ENCODE data around the gene ATP2C2. TPM values are rescaled to one million over a fixed set of nuclear protein-coding genes. Genes with fewer than 3 reads are reported as not detected.

ATP2C2 gene
- total RNA-seq, 1 donor from 2014 or later, result 17.9 TPM

GRCh38 chr16:84379008-84379708, 10.8 kb downstream of the ATP2C2 start:
- Histone ChIP-seq H3K27me3 (ENCODE audit: control insufficient read depth, insufficient read depth, low read length) (peaks cover 10% of the 10 kb centered on the region), H3K4me3 (ENCODE audit: low read depth, low read length) (no peak overlapping the region), H3K36me3 (ENCODE audit: control insufficient read depth, insufficient read depth, low read length) (no peaks in the 10 kb centered on the region)
- TF ChIP-seq, protein P1, sequence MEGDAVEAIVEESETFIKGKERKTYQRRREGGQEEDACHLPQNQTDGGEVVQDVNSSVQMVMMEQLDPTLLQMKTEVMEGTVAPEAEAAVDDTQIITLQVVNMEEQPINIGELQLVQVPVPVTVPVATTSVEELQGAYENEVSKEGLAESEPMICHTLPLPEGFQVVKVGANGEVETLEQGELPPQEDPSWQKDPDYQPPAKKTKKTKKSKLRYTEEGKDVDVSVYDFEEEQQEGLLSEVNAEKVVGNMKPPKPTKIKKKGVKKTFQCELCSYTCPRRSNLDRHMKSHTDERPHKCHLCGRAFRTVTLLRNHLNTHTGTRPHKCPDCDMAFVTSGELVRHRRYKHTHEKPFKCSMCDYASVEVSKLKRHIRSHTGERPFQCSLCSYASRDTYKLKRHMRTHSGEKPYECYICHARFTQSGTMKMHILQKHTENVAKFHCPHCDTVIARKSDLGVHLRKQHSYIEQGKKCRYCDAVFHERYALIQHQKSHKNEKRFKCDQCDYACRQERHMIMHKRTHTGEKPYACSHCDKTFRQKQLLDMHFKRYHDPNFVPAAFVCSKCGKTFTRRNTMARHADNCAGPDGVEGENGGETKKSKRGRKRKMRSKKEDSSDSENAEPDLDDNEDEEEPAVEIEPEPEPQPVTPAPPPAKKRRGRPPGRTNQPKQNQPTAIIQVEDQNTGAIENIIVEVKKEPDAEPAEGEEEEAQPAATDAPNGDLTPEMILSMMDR (IDR thresholded peaks at IDR 0.05; ENCODE audit: insufficient read depth, low read length, poor library complexity, severe bottlenecking), result no peak
- DNase-seq (ENCODE audit: low read depth), result no peak

DNA sequence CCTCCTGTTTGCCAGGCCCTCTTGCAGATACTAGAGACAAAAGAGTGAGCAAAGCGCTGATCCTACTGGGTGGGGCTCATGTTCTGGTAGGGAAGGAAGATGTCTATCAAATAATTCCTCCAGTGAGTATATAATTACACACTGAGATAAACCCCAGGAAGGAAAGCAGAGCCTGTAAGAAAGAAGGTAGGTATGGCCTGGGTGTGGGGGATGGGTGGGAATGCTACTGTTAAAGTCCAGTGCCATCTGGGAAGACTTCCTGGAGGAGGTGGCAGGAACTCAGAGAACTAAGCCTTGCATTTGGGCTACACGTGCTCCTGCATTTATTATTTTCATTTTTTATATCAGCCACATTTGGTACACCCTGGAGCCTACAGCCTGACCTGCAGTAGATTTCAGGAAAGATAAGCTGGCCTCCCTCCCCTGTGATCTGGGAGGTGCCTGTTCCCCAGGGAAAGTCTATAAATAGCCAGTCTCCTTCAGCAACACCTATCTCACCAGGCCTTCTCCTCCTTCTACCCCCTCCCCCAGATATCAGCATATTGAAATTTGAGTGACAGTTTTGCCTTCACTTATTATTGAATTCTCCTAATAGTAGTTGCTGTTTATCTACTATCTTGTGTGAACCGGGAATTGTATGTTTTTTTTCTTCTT, 11.5 kb downstream of the ATP2C2 start:
- no peak for DNase-seq (ENCODE audit: low read depth)

DNA sequence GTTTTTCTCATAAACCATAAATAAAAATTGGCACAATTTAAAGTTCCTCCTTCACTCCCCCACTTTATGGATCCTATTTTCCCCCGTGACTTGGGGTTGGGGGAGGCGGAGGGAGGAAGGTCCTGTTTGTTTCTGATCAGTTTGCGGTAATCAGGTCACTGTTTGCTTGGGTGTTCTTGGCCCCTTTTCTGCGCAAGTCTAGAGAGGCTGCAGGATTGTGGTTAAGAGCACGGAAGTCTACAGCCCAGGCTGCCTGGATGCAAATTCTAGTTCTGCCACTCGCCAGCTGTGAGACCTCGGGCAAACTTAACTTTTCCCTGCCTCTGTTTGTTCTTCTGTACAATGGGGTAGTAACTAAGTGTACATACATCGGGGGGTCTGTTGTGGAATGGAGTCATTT, 12.1 kb downstream of the ATP2C2 start:
- no peak overlapping the region for H3K4me3 ChIP-seq (ENCODE audit: low read depth, low read length)
- no peak for DNase-seq (ENCODE audit: low read depth)
- no peaks in the 10 kb centered on the region for H3K36me3 ChIP-seq (ENCODE audit: control insufficient read depth, insufficient read depth, low read length)
- TF ChIP-seq, protein P1 (IDR thresholded peaks at IDR 0.05; ENCODE audit: insufficient read depth, low read length, poor library complexity, severe bottlenecking), result no peak
- peaks cover 10% of the 10 kb centered on the region for H3K27me3 ChIP-seq (ENCODE audit: control insufficient read depth, insufficient read depth, low read length)

More for the DNA sequence above, 11.5 kb downstream of the ATP2C2 start:
- Histone ChIP-seq H3K4me3 (ENCODE audit: low read depth, low read length) (no peak overlapping the region), H3K36me3 (ENCODE audit: control insufficient read depth, insufficient read depth, low read length) (no peaks in the 10 kb centered on the region), H3K27me3 (ENCODE audit: control insufficient read depth, insufficient read depth, low read length) (peaks cover 10% of the 10 kb centered on the region)
- TF ChIP-seq, protein P1 (IDR thresholded peaks at IDR 0.05; ENCODE audit: insufficient read depth, low read length, poor library complexity, severe bottlenecking), result no peak

DNA sequence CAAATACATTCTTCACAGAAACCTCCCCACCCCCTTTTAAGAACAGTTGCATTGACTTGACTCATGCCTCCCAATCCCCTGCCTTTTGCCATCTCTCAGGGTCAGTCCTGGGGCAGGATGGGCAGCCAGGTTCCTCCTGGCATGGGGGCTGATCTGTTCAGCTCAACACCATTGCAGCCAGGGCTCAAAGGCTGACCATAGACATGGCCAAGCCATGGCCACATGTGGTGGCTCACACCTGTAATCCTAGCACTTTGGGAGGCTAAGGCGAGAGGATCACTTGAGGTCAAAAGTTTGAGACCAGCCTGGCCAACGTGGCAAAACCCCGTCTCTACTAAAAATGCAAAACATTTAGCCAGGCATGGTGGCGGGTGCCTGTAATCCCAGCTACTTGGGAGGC, 14.1 kb downstream of the ATP2C2 start:
- DNase-seq (ENCODE audit: low read depth), result no peak
- peaks cover 9% of the 10 kb centered on the region for H3K27me3 ChIP-seq (ENCODE audit: control insufficient read depth, insufficient read depth, low read length)
- no peaks in the 10 kb centered on the region for H3K36me3 ChIP-seq (ENCODE audit: control insufficient read depth, insufficient read depth, low read length)
- TF ChIP-seq, protein P1 (IDR thresholded peaks at IDR 0.05; ENCODE audit: insufficient read depth, low read length, poor library complexity, severe bottlenecking), result no peak
- no peak overlapping the region for H3K4me3 ChIP-seq (ENCODE audit: low read depth, low read length)

- H3K27me3 ChIP-seq (ENCODE audit: control insufficient read depth, insufficient read depth, low read length), result peaks cover 5% of the 10 kb centered on the region
- H3K4me3 ChIP-seq (ENCODE audit: low read depth, low read length), result no peak overlapping the region
- no peak for DNase-seq (ENCODE audit: low read depth)
- TF ChIP-seq, protein P1 (IDR thresholded peaks at IDR 0.05; ENCODE audit: insufficient read depth, low read length, poor library complexity, severe bottlenecking), result no peak
- H3K36me3 ChIP-seq (ENCODE audit: control insufficient read depth, insufficient read depth, low read length), result no peaks in the 10 kb centered on the region
Measured at GRCh38 chr16:84383106-84383505, 14.8 kb downstream of the ATP2C2 start.

Data from kidney epithelial cell (primary cell).